Measurements from ENCODE around the gene SCUBE1. TPM values are rescaled to one million over a fixed set of nuclear protein-coding genes. Genes with fewer than 3 reads are reported as not detected.
"Not testable (repeated sequence)": the region's sequence is repeated elsewhere in the genome, so short reads cannot be mapped to it uniquely, and the experiment has no call there.

SCUBE1 gene
- total RNA-seq, 4 donors from 2014 or later: 33.3 to 109 (median 66.3) TPM

DNA sequence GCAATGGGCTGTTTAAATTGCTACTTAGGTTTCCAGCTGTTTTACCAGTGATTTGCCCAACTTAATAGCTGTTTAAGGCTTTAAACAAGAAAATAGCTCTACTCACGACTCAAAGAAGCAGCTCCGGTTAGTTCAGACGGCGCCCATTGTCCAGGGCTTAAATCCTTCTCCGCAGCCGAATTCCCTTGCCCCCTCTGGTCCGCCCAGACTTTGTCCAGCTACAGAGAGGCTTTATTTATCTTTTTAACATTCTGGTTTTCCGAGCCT lies 20.9 kb upstream of the SCUBE1 start:
- no peak for DNase-seq (ENCODE audit: extremely low spot score)
- no peak overlapping the region for H3K4me3 ChIP-seq
- H3K27me3 ChIP-seq: peaks cover 0 to 17% (median 0%) of the 10 kb centered on the region in 4 donors
- intact Hi-C loops (cut with DNase I): no loop called here
- no peaks in the 10 kb centered on the region for H3K4me1 ChIP-seq
- 83% methylated on average over 8 of the region's 8 CpGs for WGBS
- TF ChIP-seq POLR2A (IDR thresholded peaks at IDR 0.05; ENCODE audit: low read depth) (no peak), POLR2AphosphoS5 (IDR thresholded peaks at IDR 0.05) (no peak), EP300 (IDR thresholded peaks at IDR 0.05) (no peak)
- TF ChIP-seq, protein P1, sequence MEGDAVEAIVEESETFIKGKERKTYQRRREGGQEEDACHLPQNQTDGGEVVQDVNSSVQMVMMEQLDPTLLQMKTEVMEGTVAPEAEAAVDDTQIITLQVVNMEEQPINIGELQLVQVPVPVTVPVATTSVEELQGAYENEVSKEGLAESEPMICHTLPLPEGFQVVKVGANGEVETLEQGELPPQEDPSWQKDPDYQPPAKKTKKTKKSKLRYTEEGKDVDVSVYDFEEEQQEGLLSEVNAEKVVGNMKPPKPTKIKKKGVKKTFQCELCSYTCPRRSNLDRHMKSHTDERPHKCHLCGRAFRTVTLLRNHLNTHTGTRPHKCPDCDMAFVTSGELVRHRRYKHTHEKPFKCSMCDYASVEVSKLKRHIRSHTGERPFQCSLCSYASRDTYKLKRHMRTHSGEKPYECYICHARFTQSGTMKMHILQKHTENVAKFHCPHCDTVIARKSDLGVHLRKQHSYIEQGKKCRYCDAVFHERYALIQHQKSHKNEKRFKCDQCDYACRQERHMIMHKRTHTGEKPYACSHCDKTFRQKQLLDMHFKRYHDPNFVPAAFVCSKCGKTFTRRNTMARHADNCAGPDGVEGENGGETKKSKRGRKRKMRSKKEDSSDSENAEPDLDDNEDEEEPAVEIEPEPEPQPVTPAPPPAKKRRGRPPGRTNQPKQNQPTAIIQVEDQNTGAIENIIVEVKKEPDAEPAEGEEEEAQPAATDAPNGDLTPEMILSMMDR (IDR thresholded peaks at IDR 0.05): no peak
- no peak overlapping the region for H3K27ac ChIP-seq (replicated peaks in 1 of 4)
- H3K9me3 ChIP-seq: no peaks in the 10 kb centered on the region
- no peaks in the 10 kb centered on the region for H3K36me3 ChIP-seq

GRCh38 chr22:43363315-43364168 lies 20.4 kb upstream of the SCUBE1 start:
- Histone ChIP-seq H3K36me3 (no peaks in the 10 kb centered on the region), H3K27ac (replicated peaks in 1 of 4) (no peak overlapping the region), H3K4me3 (no peak overlapping the region), H3K4me1 (no peaks in the 10 kb centered on the region), H3K9me3 (no peaks in the 10 kb centered on the region), H3K27me3 (peaks cover 0 to 13% (median 0%) of the 10 kb centered on the region in 4 donors)
- DNase-seq (ENCODE audit: extremely low spot score): no peak
- 83% methylated on average over 27 of the region's 27 CpGs for WGBS
- no peak for TF ChIP-seq EP300 (IDR thresholded peaks at IDR 0.05)
- no peak for TF ChIP-seq POLR2A (IDR thresholded peaks at IDR 0.05; ENCODE audit: low read depth)
- TF ChIP-seq, protein P1 (IDR thresholded peaks at IDR 0.05): no peak
- no peak for TF ChIP-seq POLR2AphosphoS5 (IDR thresholded peaks at IDR 0.05)
- intact Hi-C loops (cut with DNase I): no loop called here

- peaks cover 0 to 7% (median 0%) of the 10 kb centered on the region in 4 donors for H3K27me3 ChIP-seq
- intact Hi-C loops (cut with DNase I): no loop called here
- no peak for DNase-seq (ENCODE audit: extremely low spot score)
- H3K9me3 ChIP-seq: no peaks in the 10 kb centered on the region
- TF ChIP-seq, protein P1 (IDR thresholded peaks at IDR 0.05): no peak
- TF ChIP-seq POLR2AphosphoS5 (IDR thresholded peaks at IDR 0.05) (no peak), POLR2A (IDR thresholded peaks at IDR 0.05; ENCODE audit: low read depth) (no peak), EP300 (IDR thresholded peaks at IDR 0.05) (no peak)
- no peaks in the 10 kb centered on the region for H3K36me3 ChIP-seq
- H3K4me3 ChIP-seq: no peak overlapping the region
- no peaks in the 10 kb centered on the region for H3K4me1 ChIP-seq
- 83% methylated on average over 7 of the region's 9 CpGs for WGBS
- no peak overlapping the region for H3K27ac ChIP-seq (replicated peaks in 1 of 4)
These were observed 17.4 kb upstream of the SCUBE1 start for GRCh38 chr22:43360576-43360975.

DNA sequence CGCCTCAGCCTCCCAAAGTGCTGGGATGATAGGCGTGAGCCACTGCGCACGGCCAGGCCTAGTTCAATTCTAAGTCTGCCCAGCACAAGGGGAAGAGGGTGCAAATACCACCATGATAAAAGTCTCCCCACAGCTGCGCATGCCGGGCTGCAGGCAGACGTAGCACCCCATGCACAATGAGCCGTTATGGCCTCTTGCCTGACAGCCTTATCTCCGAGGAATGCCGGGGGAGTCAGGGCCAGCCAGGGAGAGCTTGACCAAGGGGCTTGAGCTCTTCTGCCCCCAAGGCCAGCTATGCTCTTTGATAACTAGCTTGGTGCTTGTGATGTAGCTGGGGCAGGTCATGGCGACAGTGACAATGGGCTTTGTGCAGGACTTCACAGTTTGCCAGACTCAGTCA lies 13.7 kb upstream of the SCUBE1 start:
- no peak for DNase-seq (ENCODE audit: extremely low spot score)
- Histone ChIP-seq H3K4me1 (no peaks in the 10 kb centered on the region), H3K9me3 (no peaks in the 10 kb centered on the region), H3K4me3 (no peak overlapping the region), H3K27me3 (no peaks in the 10 kb centered on the region), H3K27ac (replicated peaks in 1 of 4) (no peak overlapping the region), H3K36me3 (no peaks in the 10 kb centered on the region)
- no peak for TF ChIP-seq EP300 (IDR thresholded peaks at IDR 0.05)
- TF ChIP-seq POLR2AphosphoS5 (IDR thresholded peaks at IDR 0.05): no peak
- TF ChIP-seq, protein P1 (IDR thresholded peaks at IDR 0.05): no peak
- TF ChIP-seq POLR2A (IDR thresholded peaks at IDR 0.05; ENCODE audit: low read depth): no peak
- 96% methylated on average over 10 of the region's 11 CpGs for WGBS
- intact Hi-C loops (cut with DNase I): no loop called here

GRCh38 chr22:43355688-43356087 lies 12.5 kb upstream of the SCUBE1 start:
- H3K27me3 ChIP-seq; DNase-seq (ENCODE audit: extremely low spot score); H3K27ac ChIP-seq (replicated peaks in 1 of 4); intact Hi-C loops (cut with DNase I); H3K36me3 ChIP-seq; H3K4me1 ChIP-seq; H3K4me3 ChIP-seq; H3K9me3 ChIP-seq: not testable (repeated sequence)
- 96% methylated on average over 10 of the region's 10 CpGs for WGBS
